Measurements from ENCODE around the gene LTBP2.

GRCh38 chr14:74558655-74559054 is 53.4 kb downstream of the LTBP2 start:
- TF ChIP-seq CTCF (IDR thresholded peaks at IDR 0.05; ENCODE audit: low read length) (no peak), EZH2 (optimal IDR thresholded peaks at IDR 0.05; ENCODE audit: low read depth, low read length) (no peak), EZH2phosphoT487 (IDR thresholded peaks at IDR 0.05; ENCODE audit: low read length) (no peak)

Measured in MM.1S (cell line).